ENCODE data around the gene SMOC2.

Gene SMOC2

GRCh38 chr6:168501561-168501960 lies 60.6 kb downstream of the SMOC2 start:
- TF ChIP-seq ZNF121 (tag by site-specific recombination; IDR thresholded peaks at IDR 0.05) (no peak), ZNF639 (tag by site-specific recombination; IDR thresholded peaks at IDR 0.05) (no peak), ZNF513 (tag by site-specific recombination; IDR thresholded peaks at IDR 0.05) (no peak), ZNF473 (tag by site-specific recombination; IDR thresholded peaks at IDR 0.05) (no peak), ZNF521 (tag by site-specific recombination; IDR thresholded peaks at IDR 0.05) (no peak), INSM2 (tag by site-specific recombination; IDR thresholded peaks at IDR 0.05) (no peak), ZNF221 (tag by site-specific recombination; IDR thresholded peaks at IDR 0.05; ENCODE audit: borderline replicate concordance) (no peak), ZBTB1 (tag by site-specific recombination; IDR thresholded peaks at IDR 0.05) (no peak), ZNF660 (tag by site-specific recombination; IDR thresholded peaks at IDR 0.05) (no peak), ZNF366 (tag by site-specific recombination; conservative IDR thresholded peaks at IDR 0.05) (no peak), PRDM6 (tag by site-specific recombination; IDR thresholded peaks at IDR 0.05) (no peak), ZNF585B (tag by site-specific recombination; IDR thresholded peaks at IDR 0.05) (no peak), ZNF792 (tag by site-specific recombination; IDR thresholded peaks at IDR 0.05) (no peak)
- Histone ChIP-seq H3K27ac (ENCODE audit: extremely low read depth, low read depth, low read length) (no peak overlapping the region), H3K36me3 (ENCODE audit: control insufficient read depth in 2 of 2, insufficient read depth in 1 of 2, low read length in 2 of 2) (no peaks in the 10 kb centered on the region), H3K4me1 (ENCODE audit: control insufficient read depth, insufficient read depth, low read length) (no peaks in the 10 kb centered on the region), H3K9me3 (ENCODE audit: control insufficient read depth, insufficient read depth, low read depth, low read length) (no peaks in the 10 kb centered on the region), H3K4me3 (ENCODE audit: low read depth, low read length) (no peak overlapping the region)
- ChIA-PET POLR2A (no interaction called here), CTCF (interaction anchor here (1.0 kb wide), 1 partner anchor 33 kb away, joined by 3 read pairs; no protein-coding TSS in a partner anchor)

- TF ChIP-seq ZNF610 (tag by site-specific recombination; IDR thresholded peaks at IDR 0.05; ENCODE audit: borderline replicate concordance) (peak; percentile 98), ZNF324 (tag by site-specific recombination; IDR thresholded peaks at IDR 0.05) (no peak)
- no peaks in the 10 kb centered on the region for H3K9me3 ChIP-seq (ENCODE audit: control insufficient read depth, insufficient read depth, low read depth, low read length)
- H3K4me3 ChIP-seq (ENCODE audit: low read depth, low read length) = no peak overlapping the region
- ChIA-PET POLR2A (no interaction called here), CTCF (interaction anchor here (1.0 kb wide), 1 partner anchor 28 kb away, joined by 3 read pairs; no protein-coding TSS in a partner anchor)
- no peak overlapping the region for H3K27ac ChIP-seq (ENCODE audit: extremely low read depth, low read depth, low read length)
- no peaks in the 10 kb centered on the region for H3K36me3 ChIP-seq (ENCODE audit: control insufficient read depth in 2 of 2, insufficient read depth in 1 of 2, low read length in 2 of 2)
- H3K4me1 ChIP-seq (ENCODE audit: control insufficient read depth, insufficient read depth, low read length) = no peaks in the 10 kb centered on the region
Measured at GRCh38 chr6:168504366-168504765, 63.4 kb downstream of the SMOC2 start.

- ChIA-PET POLR2A (no interaction called here), CTCF (interaction anchor here (1.2 kb wide), 1 partner anchor 134 kb away, joined by 3 read pairs; no protein-coding TSS in a partner anchor)
- TF ChIP-seq ZNF629 (tag by site-specific recombination; IDR thresholded peaks at IDR 0.05) = no peak
Measured at GRCh38 chr6:168506460-168506859, 65.5 kb downstream of the SMOC2 start.

More at GRCh38 chr6:168506460-168506859, 65.5 kb downstream of the SMOC2 start:
- Histone ChIP-seq H3K4me3 (ENCODE audit: low read depth, low read length) (no peak overlapping the region), H3K27ac (ENCODE audit: extremely low read depth, low read depth, low read length) (no peak overlapping the region), H3K36me3 (ENCODE audit: control insufficient read depth in 2 of 2, insufficient read depth in 1 of 2, low read length in 2 of 2) (no peaks in the 10 kb centered on the region), H3K9me3 (ENCODE audit: control insufficient read depth, insufficient read depth, low read depth, low read length) (no peaks in the 10 kb centered on the region), H3K4me1 (ENCODE audit: control insufficient read depth, insufficient read depth, low read length) (no peaks in the 10 kb centered on the region)

Measured in HEK293 (cell line).